HUES6 (cell line): ENCODE data around the gene FAM156B.
"Not testable (repeated sequence)": the region's sequence is repeated elsewhere in the genome, so short reads cannot be mapped to it uniquely, and the experiment has no call there.

Source experiments
- H3K27ac ChIP-seq: 2 replicates; pipeline ENCODE4 v1.7.0; 2013; ENCODE audit warnings: low read depth, mild to moderate bottlenecking, low read length, inconsistent platforms
- H3K27me3 ChIP-seq: 2 replicates; pipeline ENCODE4 v1.6.1; 2013; ENCODE audit warnings: low read length; ENCODE audit not compliant: control insufficient read depth, insufficient read depth
- H3K36me3 ChIP-seq: 2 replicates; pipeline ENCODE4 v1.6.1; 2013; ENCODE audit warnings: low read length; ENCODE audit not compliant: control insufficient read depth, insufficient read depth
- H3K4me1 ChIP-seq: 2 replicates; pipeline ENCODE4 v1.6.1; 2013; ENCODE audit warnings: low read length; ENCODE audit not compliant: control insufficient read depth, insufficient read depth
- H3K4me3 ChIP-seq: 2 replicates; pipeline ENCODE4 v1.5.1; 2013; ENCODE audit warnings: low read depth, low read length
- H3K9ac ChIP-seq: one replicate; pipeline ENCODE4 v1.6.1; 2013; ENCODE audit warnings: mild to moderate bottlenecking, low read length
- H3K9me3 ChIP-seq: 2 replicates; pipeline ENCODE4 v1.6.1; 2013; ENCODE audit warnings: low read depth, low read length; ENCODE audit not compliant: control insufficient read depth, insufficient read depth

FAM156B gene, protein sequence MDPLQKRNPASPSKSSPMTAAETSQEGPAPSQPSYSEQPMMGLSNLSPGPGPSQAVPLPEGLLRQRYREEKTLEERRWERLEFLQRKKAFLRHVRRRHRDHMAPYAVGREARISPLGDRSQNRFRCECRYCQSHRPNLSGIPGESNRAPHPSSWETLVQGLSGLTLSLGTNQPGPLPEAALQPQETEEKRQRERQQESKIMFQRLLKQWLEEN

GRCh38 chrX:52896855-52897709 lies at the start of gene FAM156B:
FAM156B (plus strand) TSS chrX:52897330; CDS start chrX:52907226, 9,896 bp downstream.
- H3K9ac ChIP-seq, H3K27me3 ChIP-seq, H3K9me3 ChIP-seq, H3K4me3 ChIP-seq, H3K27ac ChIP-seq, H3K36me3 ChIP-seq, H3K4me1 ChIP-seq: not testable (repeated sequence)

- Histone ChIP-seq H3K9me3 (peaks cover 36% of the 10 kb centered on the region), H3K9ac (no peak overlapping the region), H3K4me3 (no peak overlapping the region), H3K27me3 (peaks cover 3% of the 10 kb centered on the region; the same call in 1 of the 2 replicates), H3K27ac (no peak overlapping the region), H3K4me1 (no peaks in the 10 kb centered on the region), H3K36me3 (no peaks in the 10 kb centered on the region)
These were observed 44.8 kb upstream of the FAM156B start for GRCh38 chrX:52852110-52852860.

- not testable (repeated sequence) for H3K4me1 ChIP-seq, H3K9me3 ChIP-seq, H3K9ac ChIP-seq, H3K27ac ChIP-seq, H3K36me3 ChIP-seq, H3K4me3 ChIP-seq
- peaks cover 10% of the 10 kb centered on the region; the same call in 1 of the 2 replicates for H3K27me3 ChIP-seq
These were observed 40.1 kb upstream of the FAM156B start for GRCh38 chrX:52856991-52857525.

- H3K27me3 ChIP-seq = peaks cover 34% of the 10 kb centered on the region
- peaks cover 2% of the 10 kb centered on the region; the same call in 1 of the 2 replicates for H3K9me3 ChIP-seq
- H3K4me3 ChIP-seq = no peak overlapping the region
- H3K27ac ChIP-seq = no peak overlapping the region
- H3K36me3 ChIP-seq = no peaks in the 10 kb centered on the region
- no peaks in the 10 kb centered on the region for H3K4me1 ChIP-seq
- no peak overlapping the region for H3K9ac ChIP-seq
These were observed 31.7 kb upstream of the FAM156B start for GRCh38 chrX:52865343-52865998.

- Histone ChIP-seq H3K36me3 (no peaks in the 10 kb centered on the region), H3K27me3 (peaks cover 26% of the 10 kb centered on the region), H3K27ac (no peak within 1 kb of the TSS), H3K9ac (no peak within 1 kb of the TSS), H3K4me3 (no peak within 1 kb of the TSS), H3K4me1 (no peaks in the 10 kb centered on the region), H3K9me3 (peaks cover 2% of the 10 kb centered on the region; the same call in 1 of the 2 replicates)
These were observed 29.4 kb upstream of the FAM156B start, which contains the start of gene XAGE3 for GRCh38 chrX:52867610-52868348. XAGE3 (minus strand) TSS chrX:52868083; CDS start chrX:52867133, 950 bp downstream.

GRCh38 chrX:52870046-52870445 lies 27.1 kb upstream of the FAM156B start:
- peaks cover 13% of the 10 kb centered on the region; the same call in 1 of the 2 replicates for H3K27me3 ChIP-seq
- no peak overlapping the region for H3K4me3 ChIP-seq
- peaks cover 2% of the 10 kb centered on the region; the same call in 1 of the 2 replicates for H3K9me3 ChIP-seq
- no peak overlapping the region for H3K27ac ChIP-seq
- no peaks in the 10 kb centered on the region for H3K36me3 ChIP-seq
- H3K9ac ChIP-seq = no peak overlapping the region
- H3K4me1 ChIP-seq = no peaks in the 10 kb centered on the region

DNA sequence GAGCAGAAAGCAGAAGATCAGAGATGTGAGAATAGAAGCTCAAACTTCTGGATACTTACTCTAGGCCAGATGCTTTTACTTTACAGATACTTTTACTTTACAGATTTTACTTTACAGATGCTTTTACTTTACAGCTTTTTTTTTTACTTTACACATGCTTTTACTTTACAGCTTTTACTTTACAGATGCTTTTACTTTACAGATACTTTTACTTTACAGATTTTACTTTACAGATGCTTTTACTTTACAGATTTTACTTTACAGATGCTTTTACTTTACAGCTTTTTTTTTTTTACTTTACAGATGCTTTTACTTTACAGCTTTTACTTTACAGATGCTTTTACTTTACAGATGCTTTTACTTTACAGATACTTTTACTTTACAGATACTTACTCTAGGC lies 23.3 kb upstream of the FAM156B start:
- H3K9ac ChIP-seq, H3K36me3 ChIP-seq, H3K4me3 ChIP-seq, H3K4me1 ChIP-seq, H3K9me3 ChIP-seq, H3K27ac ChIP-seq: not testable (repeated sequence)
- H3K27me3 ChIP-seq = peaks cover 19% of the 10 kb centered on the region; the same call in 1 of the 2 replicates

- Histone ChIP-seq H3K4me3 (no peak overlapping the region), H3K27ac (no peak overlapping the region), H3K9ac (no peak overlapping the region), H3K4me1 (no peaks in the 10 kb centered on the region), H3K27me3 (peaks cover 13% of the 10 kb centered on the region; the same call in 1 of the 2 replicates), H3K36me3 (no peaks in the 10 kb centered on the region), H3K9me3 (no peaks in the 10 kb centered on the region; the same call in 1 of the 2 replicates)
These were observed 22.5 kb upstream of the FAM156B start for GRCh38 chrX:52874661-52875060.

DNA sequence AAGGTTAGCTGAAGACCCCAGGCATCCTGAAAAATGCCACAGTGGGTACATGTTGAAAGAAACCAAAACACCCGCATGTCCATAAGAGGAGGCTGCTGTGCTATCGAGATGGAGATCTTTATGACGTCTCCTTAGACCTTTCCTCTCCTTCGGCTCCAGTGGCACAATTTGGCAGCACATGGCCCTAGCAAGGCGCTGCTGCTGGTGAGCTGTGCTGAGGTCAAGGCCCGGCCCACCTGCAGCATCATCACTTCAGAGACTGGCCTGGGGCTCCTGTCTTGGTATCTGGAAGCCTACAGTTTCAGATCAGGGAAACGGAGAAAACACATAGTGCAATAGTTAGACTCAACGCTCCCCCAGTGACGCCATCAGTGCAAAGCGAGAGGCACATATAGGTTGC lies 21.7 kb upstream of the FAM156B start:
- H3K27me3 ChIP-seq = peaks cover 13% of the 10 kb centered on the region; the same call in 1 of the 2 replicates
- H3K9ac ChIP-seq, H3K36me3 ChIP-seq, H3K9me3 ChIP-seq, H3K4me1 ChIP-seq, H3K27ac ChIP-seq, H3K4me3 ChIP-seq: not testable (repeated sequence)

DNA sequence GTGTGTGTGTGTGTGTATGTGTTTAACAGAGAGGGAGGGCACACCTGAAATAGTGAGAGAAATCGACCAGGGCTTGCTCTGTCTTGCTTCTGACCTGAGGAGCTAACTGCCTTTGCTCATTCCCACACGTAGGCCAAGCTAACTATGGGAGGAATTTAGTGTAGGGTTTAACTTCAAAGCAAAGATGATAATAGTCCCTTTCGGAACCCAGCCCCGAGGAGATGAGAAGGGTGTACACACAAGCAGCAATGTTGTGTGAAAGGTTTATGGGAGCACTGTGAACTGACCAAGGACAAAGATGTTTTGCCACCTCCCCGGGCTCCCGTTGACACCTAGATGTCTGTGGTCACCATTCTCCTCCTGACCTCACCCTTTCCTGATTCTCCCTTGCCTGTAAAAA lies 20.7 kb upstream of the FAM156B start:
- peaks cover 13% of the 10 kb centered on the region; the same call in 1 of the 2 replicates for H3K27me3 ChIP-seq
- not testable (repeated sequence) for H3K27ac ChIP-seq, H3K36me3 ChIP-seq, H3K9ac ChIP-seq, H3K4me1 ChIP-seq, H3K4me3 ChIP-seq, H3K9me3 ChIP-seq
